ENCODE measurements around the gene TGOLN2.
"Not testable (repeated sequence)": the region's sequence is repeated elsewhere in the genome, so short reads cannot be mapped to it uniquely, and the experiment has no call there.

The TGOLN2 gene

GRCh38 chr2:85340034-85340892 lies 12.5 kb upstream of the TGOLN2 start:
- no peak for DNase-seq (ENCODE audit: low read depth)

DNA sequence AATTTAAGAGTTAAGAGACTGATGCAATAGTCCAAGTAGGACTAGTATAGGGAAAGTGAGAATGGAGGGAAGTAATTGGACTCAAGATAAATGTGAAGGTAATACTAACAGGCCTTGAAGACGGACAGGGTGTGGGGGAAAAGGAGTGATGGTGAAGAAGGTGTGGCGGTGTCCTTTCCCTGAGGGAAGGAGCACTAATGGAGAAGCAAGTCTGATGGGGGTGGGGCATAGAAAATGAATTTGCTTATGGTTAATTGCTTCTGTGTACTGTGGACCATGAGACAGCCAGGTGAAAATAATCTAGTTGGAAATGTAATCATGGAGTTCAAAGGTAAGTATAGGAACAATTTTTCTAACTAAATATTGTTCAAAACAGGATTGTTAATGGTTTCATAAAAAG lies 7.1 kb upstream of the TGOLN2 start:
- no peak for DNase-seq (ENCODE audit: low read depth)

- not testable (repeated sequence) for DNase-seq (ENCODE audit: low read depth)
Measured at GRCh38 chr2:85333877-85334276, 6.1 kb upstream of the TGOLN2 start.

DNA sequence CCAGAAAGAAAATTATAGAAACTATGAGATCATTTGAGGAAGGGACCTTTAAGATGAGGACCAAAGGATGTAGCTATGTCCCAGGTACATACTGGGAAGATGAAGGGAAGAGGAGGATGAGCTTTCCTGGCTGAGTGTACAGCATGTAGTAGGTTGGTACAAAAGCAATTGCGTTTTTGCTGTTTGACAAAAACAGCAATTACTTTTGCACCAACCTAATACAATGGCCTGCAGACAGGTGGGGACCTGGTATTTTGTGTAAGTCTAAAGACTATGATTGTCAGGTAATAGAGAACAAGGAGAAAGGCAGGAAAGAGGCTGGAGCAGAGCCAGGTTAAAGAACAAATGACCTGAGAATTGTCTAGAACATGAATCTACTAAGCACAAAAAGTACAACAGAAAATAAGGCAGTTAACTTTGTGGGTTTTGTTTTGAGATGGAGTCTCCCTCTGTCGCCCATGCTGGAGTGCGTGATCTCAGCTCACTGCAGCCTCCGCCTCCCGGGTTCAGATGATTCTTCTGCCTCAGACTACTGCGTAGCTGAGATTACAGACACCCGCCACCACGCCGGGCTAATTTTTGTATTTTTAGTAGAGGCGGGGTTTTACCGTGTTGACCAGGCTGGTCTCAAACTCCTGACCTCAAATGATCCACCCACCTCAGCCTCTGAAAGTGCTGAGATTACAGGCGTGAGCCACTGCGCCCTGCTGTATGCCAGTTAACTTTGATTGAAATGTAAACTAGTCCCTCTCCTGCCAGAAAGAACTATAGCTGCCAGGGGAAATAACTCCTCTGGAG lies 3.2 kb upstream of the TGOLN2 start:
- no peak for DNase-seq (ENCODE audit: low read depth)

DNA sequence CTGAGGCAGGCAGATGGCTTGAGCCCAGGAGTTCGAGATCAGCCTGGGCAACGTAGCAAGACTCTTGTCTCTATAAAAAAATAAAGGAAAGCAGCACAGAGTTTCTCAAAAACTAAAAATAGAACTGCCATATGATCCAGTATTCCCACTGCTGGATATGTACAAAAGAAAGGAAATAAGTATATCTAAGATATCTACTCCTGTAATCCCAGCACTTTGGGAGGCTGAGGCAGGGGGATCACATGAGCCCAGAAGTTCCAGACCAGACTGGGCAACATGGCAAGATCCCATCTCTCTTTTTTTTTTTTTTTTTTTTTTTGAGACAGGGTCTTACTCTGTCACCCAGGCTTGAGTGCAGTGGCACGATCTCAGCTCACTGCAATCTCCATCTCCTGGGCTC lies 1.9 kb upstream of the TGOLN2 start:
- DNase-seq (ENCODE audit: low read depth): not testable (repeated sequence)

GRCh38 chr2:85329181-85329651 lies 1.4 kb upstream of the TGOLN2 start:
- no peak for DNase-seq (ENCODE audit: low read depth)

GRCh38 chr2:85327160-85327821 lies 498 bp downstream of the TGOLN2 start:
- DNase-seq (ENCODE audit: low read depth): peak; percentile 18

- no peak for DNase-seq (ENCODE audit: low read depth)
Measured at GRCh38 chr2:85326406-85327159, 1.2 kb downstream of the TGOLN2 start.

- no peak for DNase-seq (ENCODE audit: low read depth)
Measured at GRCh38 chr2:85325466-85325811, 2.4 kb downstream of the TGOLN2 start.

DNA sequence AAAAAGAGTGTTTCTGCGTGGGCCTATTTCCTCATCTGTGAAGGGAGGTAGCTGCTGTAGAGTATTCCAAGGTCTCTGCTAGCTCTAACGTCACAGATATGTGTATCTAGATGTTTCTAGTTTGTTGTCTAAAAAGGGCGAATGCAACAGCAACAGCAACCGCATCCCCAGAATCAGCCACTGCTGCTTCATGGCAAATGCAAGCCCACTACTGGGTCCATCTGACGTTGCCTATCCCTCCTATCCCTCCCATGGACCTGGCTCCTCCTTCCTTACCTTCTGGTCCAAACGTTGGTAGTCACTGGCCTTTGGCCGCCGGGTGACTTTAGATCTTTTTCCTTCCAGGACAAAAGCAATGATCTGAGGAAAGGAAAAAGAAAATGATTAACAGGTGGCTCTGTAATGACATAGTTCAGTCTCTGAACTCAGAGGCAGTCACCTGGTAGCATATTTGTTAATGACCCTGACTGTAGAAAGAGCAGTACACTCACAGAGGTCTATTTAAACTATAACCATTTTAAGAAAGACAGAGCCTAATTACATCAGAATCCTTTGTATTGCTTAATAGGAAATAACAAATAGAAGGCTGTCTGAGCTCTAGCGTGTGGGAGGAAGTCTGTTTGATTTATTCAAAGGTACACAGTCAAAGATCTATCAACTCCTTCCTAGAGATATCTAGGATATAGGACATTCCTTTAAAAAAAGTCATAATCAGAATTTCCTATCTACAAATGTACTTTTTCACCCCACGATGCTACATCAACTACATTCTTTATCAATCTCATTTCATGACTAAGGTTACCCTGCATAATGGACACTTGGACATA lies 2.9 kb downstream of the TGOLN2 start:
- no peak for DNase-seq (ENCODE audit: low read depth)

DNA sequence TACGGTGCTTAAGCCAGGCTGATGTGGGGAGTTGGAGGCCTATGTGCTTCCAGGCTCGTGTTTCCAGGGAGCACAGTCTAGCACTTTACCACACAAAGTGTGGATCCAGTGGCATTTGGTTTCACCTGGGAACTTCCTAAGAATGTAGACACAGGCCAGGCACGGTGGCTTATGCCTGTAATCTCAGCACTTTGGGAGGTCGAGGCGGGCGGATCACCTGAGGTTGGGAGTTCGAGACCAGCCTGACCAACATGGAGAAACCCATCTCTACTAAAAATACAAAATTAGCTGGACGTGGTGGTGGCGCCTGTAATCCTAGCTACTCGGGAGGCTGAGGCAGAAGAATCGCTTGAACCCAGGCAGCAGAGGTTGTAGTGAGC lies 3.8 kb downstream of the TGOLN2 start:
- not testable (repeated sequence) for DNase-seq (ENCODE audit: low read depth)

GRCh38 chr2:85323351-85323987 lies 4.3 kb downstream of the TGOLN2 start:
- no peak for DNase-seq (ENCODE audit: low read depth)

DNA sequence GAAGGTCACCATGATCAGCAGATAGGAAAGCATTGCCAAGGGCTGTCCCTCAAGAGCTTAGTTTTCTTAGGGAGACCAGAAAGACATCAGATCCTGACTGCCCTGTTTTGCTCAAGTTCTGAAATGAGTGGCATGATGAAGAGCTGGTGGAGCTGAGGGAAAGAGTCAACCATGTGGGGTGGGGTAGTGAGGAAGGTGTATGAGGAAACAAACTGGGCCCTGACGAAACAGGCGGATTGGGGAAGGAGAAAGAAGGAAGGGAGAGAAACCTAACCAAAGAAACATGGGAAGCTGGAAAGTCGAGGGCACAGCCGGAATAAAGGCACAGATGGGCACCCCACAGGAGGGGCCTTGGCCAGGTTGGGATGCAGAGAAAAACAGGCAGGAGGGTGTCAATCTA lies 8.0 kb downstream of the TGOLN2 start:
- DNase-seq (ENCODE audit: low read depth): no peak

GRCh38 chr2:85318222-85319074 lies 9.3 kb downstream of the TGOLN2 start:
- no peak for DNase-seq (ENCODE audit: low read depth)

- DNase-seq (ENCODE audit: low read depth): not testable (repeated sequence)
Measured at GRCh38 chr2:85315921-85316320, 11.9 kb downstream of the TGOLN2 start.

DNA sequence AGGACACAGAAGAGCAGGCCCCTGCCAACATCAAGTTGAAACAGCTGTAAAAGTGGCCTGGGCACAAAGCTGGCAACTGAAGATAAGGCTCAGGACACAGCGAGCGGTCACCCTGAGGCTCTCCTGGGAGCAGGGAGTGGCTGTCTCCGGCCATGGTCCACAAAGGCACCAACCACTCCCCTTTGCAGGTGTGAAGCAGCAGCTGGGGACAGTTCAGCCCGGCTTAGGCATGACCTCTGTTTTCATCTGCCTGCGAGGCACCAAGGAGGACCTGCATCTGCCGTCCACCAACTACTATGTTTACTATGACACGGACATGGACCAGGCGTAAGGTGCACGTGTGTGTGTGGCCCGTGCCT lies 12.9 kb downstream of the TGOLN2 start:
- no peak for DNase-seq (ENCODE audit: low read depth)

- no peak for DNase-seq (ENCODE audit: low read depth)
Measured at GRCh38 chr2:85312404-85312803, 15.4 kb downstream of the TGOLN2 start.

- DNase-seq (ENCODE audit: low read depth): no peak
Measured at GRCh38 chr2:85310330-85310729, 17.5 kb downstream of the TGOLN2 start.

DNA sequence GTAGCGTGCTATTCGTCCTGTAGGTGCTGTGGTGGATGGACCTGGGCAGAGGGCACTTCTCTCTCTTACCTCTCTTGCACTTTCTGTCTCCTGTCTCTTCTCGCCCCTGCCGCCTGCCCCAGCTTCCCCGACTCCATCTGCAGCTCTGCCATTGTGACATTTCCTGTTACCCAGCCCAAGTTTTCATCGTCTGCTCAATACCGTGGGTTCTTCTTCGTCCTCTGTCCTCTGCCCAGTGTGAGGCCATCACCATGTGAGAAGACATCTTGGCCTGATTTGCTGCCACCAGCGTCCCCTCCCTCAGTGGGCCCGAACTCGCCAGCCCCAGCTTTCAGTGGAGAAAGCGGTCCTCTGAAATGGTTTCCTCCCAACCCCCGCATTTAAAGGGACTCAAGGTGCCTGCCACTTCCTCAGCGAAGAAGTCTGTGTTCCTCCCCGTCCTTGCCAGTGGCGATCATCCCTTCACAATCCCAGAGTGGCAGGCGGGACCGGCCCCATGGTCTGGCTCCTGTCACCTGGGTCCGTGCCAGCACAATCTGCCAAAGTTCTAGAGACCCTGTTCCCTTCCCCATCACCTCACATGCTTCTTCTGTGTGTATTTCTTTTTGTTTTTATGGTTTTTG lies 18.0 kb downstream of the TGOLN2 start:
- DNase-seq (ENCODE audit: low read depth): no peak

Data from stimulated activated CD8-positive, alpha-beta memory T cell treated with anti-CD3 and anti-CD28 coated beads, Interleukin-15, amount 100 ng/mL, for 1 hour (primary cell).